Measurements from ENCODE around the gene WDR45. TPM values are rescaled to one million over a fixed set of nuclear protein-coding genes. Genes with fewer than 3 reads are reported as not detected.

The WDR45 gene
- total and polyA plus RNA-seq, 10 of the 15 experiments (the other 5 are each of a cell fraction or from before 2014, with no cell fraction given), result 5.9 to 30.9 (median 20.6) TPM

DNA sequence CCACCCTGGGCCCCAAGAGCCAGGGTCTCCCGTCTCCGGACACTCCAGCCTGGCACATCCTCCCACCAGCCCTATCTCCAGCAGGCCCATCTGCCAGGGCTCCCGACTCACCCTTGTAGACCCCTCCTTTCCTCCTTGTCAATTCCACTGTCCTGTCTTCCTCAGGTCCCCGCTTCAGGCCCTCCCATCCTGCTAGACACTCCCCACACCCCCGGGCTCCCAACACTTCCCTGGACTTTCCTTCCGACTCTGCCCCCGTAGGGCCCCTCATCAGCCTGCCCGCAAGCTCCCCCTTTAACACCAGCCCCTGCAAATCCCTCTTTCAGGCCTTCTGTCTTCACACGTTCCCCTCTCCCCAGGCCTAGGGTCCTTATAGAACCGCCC, 7.0 kb downstream of the WDR45 start (continued):
- TF ChIP-seq CBX5 (IDR thresholded peaks at IDR 0.05; ENCODE audit: low read depth), result no peak
- no peak for TF ChIP-seq RAD21 (IDR thresholded peaks at IDR 0.05; ENCODE audit: insufficient read depth, low read depth, low read length)
- TF ChIP-seq PAX8 (IDR thresholded peaks at IDR 0.05), result no peak
- TF ChIP-seq SREBF1 (IDR thresholded peaks at IDR 0.05; ENCODE audit: low read length), result no peak
- no peak for TF ChIP-seq ZSCAN29 (IDR thresholded peaks at IDR 0.05)

DNA sequence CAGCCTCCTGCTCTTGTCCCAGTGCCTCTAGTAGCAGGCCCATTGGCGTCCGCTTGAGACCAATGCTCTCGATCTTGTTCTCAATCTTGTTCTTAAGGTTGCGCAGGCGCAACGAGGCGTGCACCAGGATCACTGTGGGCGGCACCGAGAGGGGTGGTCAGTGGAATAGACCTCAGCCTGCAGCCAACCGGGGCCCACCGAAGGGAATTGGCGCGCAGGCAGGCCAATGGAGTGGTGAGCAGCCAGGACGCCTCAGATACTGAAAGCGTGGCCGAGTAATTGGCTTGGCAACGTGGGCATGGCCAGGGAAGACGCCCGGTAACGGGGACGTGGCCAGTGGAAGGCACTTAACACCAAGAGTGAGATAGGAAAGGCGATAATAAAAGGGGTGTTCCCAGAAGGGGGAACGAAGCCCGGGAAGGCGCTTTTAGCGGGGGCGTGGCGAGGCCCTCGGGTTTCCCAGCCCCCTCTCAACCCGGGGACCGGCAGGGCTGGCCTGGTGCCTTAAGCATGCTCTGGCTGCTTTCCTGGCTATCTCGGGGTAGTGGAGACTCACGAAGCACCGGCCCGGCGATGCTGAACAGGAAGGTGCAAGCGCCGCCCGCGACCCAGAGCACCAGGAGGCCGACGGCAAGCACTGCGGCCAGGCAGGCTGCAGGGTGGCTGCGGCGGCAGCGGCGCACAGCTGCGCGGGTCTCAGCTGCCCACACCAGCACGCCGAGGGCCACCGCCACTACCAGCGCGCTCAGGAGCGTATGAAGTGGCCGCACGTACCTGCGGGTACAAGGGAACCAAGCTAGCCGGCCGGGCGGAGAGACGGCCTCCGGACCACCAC, 7.6 kb downstream of the WDR45 start:
- intact Hi-C loops (cut with micrococcal nuclease; ENCODE audit: unreplicated experiment) (no loop called here), in situ Hi-C loops (cut with MboI) (no loop called here)
- Histone ChIP-seq H2AFZ (ENCODE audit: control insufficient read depth, low read depth, low read length) (no peak overlapping the region), H3K79me2 (ENCODE audit: control insufficient read depth, insufficient read depth, low read length) (no peaks in the 10 kb centered on the region), H3K4me1 (ENCODE audit: control insufficient read depth, insufficient read depth, low read length) (no peaks in the 10 kb centered on the region), H3K4me3 (no peak overlapping the region), H3K9me3 (replicated peaks; ENCODE audit: control insufficient read depth, insufficient read depth, low read length) (peaks cover 2% of the 10 kb centered on the region; the same call in 1 of the 3 replicates), H4K20me1 (ENCODE audit: control insufficient read depth, insufficient read depth) (no peaks in the 10 kb centered on the region), H3K27me3 (replicated peaks in 1 of 2; ENCODE audit: control insufficient read depth in 2 of 2, insufficient read depth in 2 of 2, low read length in 1 of 2) (no peaks in the 10 kb centered on the region), H3K27ac (ENCODE audit: control insufficient read depth, insufficient read depth) (no peak overlapping the region), H3K4me2 (ENCODE audit: control insufficient read depth, insufficient read depth) (no peak overlapping the region), H3K9ac (ENCODE audit: control insufficient read depth, insufficient read depth, low read length) (no peak overlapping the region), H3K36me3 (ENCODE audit: control insufficient read depth in 2 of 2, insufficient read depth in 2 of 2, low read length in 1 of 2) (no peaks in the 10 kb centered on the region; a peak in 1 of 4 replicates)
- ATAC-seq, result no peak
- ChIA-PET CTCF (no interaction called here), POLR2A (no interaction called here), SMC1A (ENCODE audit: uncharacterized antibody, unreplicated experiment) (no interaction called here), RAD21 (ENCODE audit: unreplicated experiment) (no interaction called here)
- FAIRE-seq, result no peak
- 87% methylated on average over 57 of the region's 63 CpGs for WGBS (ENCODE audit: insufficient coverage, insufficient replicate concordance, low lambda C conversion rate, missing lambda C conversion rate)
- no peak for TF ChIP-seq CBX3 (IDR thresholded peaks at IDR 0.05; ENCODE audit: borderline replicate concordance, low read depth)
- TF ChIP-seq NR2C1 (IDR thresholded peaks at IDR 0.05), result no peak
- no peak for TF ChIP-seq NFYA (IDR thresholded peaks at IDR 0.05; ENCODE audit: borderline replicate concordance, low read depth, low read length)
- no peak for TF ChIP-seq KAT2A (conservative IDR thresholded peaks at IDR 0.05; ENCODE audit: control insufficient read depth, low read depth, low read length)
- no peak for TF ChIP-seq TCF12 (IDR thresholded peaks at IDR 0.05; ENCODE audit: low read depth, low read length)
- TF ChIP-seq PAX5 (IDR thresholded peaks at IDR 0.05; ENCODE audit: borderline replicate concordance, low read depth, low read length), result no peak
- no peak for TF ChIP-seq KDM1A (IDR thresholded peaks at IDR 0.05; ENCODE audit: borderline replicate concordance)
- BruUV-seq (replicated peaks), result no TSS peak
- DNase-seq (ENCODE audit: low read depth, low spot score), result no peak

Data from GM12878 (cell line).